IMR-90 (cell line): ENCODE results near the gene TDRD3. TPM values are rescaled to one million over a fixed set of nuclear protein-coding genes. Genes with fewer than 3 reads are reported as not detected.

Experiments used
- ATAC-seq: fragments of 200-7000 bp; cut with Tn5 transposase; 2 replicates; pipeline ENCODE4 v1.9.1; 2020; ENCODE audit warnings: low read depth, mild to moderate bottlenecking, moderate library complexity
- BruUV-seq: library from RNA; stranded (reverse); fragments of 400-500 nt; replicated peaks from 2 replicates; lab custom pipeline; 2021; lab: Mats Ljungman, UMichigan
- CTCF ChIA-PET: fragments of 300-600 bp; formaldehyde crosslinking; extraction: SDS; loops from one replicate; lab custom pipeline; 2021; ENCODE audit warnings: antibody characterized with exemption; lab: Yijun Ruan, JAX
- POLR2A ChIA-PET: fragments of 300-600 bp; sonication (Branson Sonifier 250); formaldehyde crosslinking; loops from one replicate; lab custom pipeline; 2022; ENCODE audit warnings: antibody characterized with exemption; ENCODE audit not compliant: unreplicated experiment; lab: Charles Lee
- DNase-seq: peaks from one replicate; pipeline ENCODE4 v3.0.0; 2013
- H2AFZ ChIP-seq: replicated peaks from 2 replicates; pipeline ENCODE3; 2013; ENCODE audit warnings: low read length, mild to moderate bottlenecking; ENCODE audit not compliant: poor library complexity
- H2AK5ac ChIP-seq: 2 replicates; pipeline ENCODE4 v1.6.1; 2013; ENCODE audit warnings: low read depth, low read length, inconsistent platforms
- H2AK9ac ChIP-seq: replicated peaks from 2 replicates; pipeline ENCODE3; 2013; ENCODE audit warnings: mild to moderate bottlenecking, low read depth, low read length, moderate library complexity; ENCODE audit not compliant: poor library complexity
- H2BK120ac ChIP-seq: 2 replicates; pipeline ENCODE4 v1.6.1; 2013; ENCODE audit warnings: low read depth, low read length, inconsistent platforms
- H2BK15ac ChIP-seq: 3 replicates; pipeline ENCODE4 v1.6.1; 2013; ENCODE audit warnings: low read depth, low read length, inconsistent platforms
- H2BK20ac ChIP-seq: 2 replicates; pipeline ENCODE4 v1.6.1; 2013; ENCODE audit warnings: low read depth, mild to moderate bottlenecking, inconsistent platforms, low read length, moderate library complexity
- H2BK5ac ChIP-seq: 2 replicates; pipeline ENCODE4 v1.6.1; 2013; ENCODE audit warnings: mild to moderate bottlenecking, low read depth, low read length, inconsistent platforms; ENCODE audit not compliant: poor library complexity, severe bottlenecking
- H3K14ac ChIP-seq: replicated peaks from 2 replicates; pipeline ENCODE4 v1.6.1; 2013; ENCODE audit warnings: low read depth, low read length, inconsistent platforms
- H3K18ac ChIP-seq: 2 replicates; pipeline ENCODE4 v1.6.1; 2013; ENCODE audit warnings: low read depth, low read length, control low read depth
- H3K23ac ChIP-seq: 2 replicates; pipeline ENCODE4 v1.6.1; 2013; ENCODE audit warnings: low read depth, low read length, inconsistent platforms
- H3K27ac ChIP-seq: 2 replicates; pipeline ENCODE4 v1.5.1; 2013; ENCODE audit warnings: mild to moderate bottlenecking, control low read depth, low read length; ENCODE audit not compliant: insufficient read depth
- H3K27me3 ChIP-seq: 2 replicates; pipeline ENCODE4 v1.6.1; 2013; ENCODE audit warnings: low read length; ENCODE audit not compliant: control insufficient read depth, insufficient read depth
- H3K36me3 ChIP-seq: 2 replicates; pipeline ENCODE4 v1.6.1; 2013; ENCODE audit warnings: low read length, mixed read lengths; ENCODE audit not compliant: control insufficient read depth, insufficient read depth
- H3K4ac ChIP-seq: 2 replicates; pipeline ENCODE4 v1.6.1; 2013; ENCODE audit warnings: low read depth, low read length, inconsistent platforms
- H3K4me1 ChIP-seq: 2 replicates; pipeline ENCODE4 v1.6.1; 2013; ENCODE audit warnings: low read length, mixed read lengths; ENCODE audit not compliant: control insufficient read depth, insufficient read depth
- H3K4me2 ChIP-seq: 2 replicates; pipeline ENCODE4 v1.6.1; 2013; ENCODE audit warnings: low read depth, mild to moderate bottlenecking, control low read depth, low read length, moderate library complexity
- H3K4me3 ChIP-seq: 2 replicates; pipeline ENCODE4 v1.5.1; 2013; ENCODE audit warnings: low read depth, mild to moderate bottlenecking, control low read depth, low read length, moderate library complexity; ENCODE audit not compliant: insufficient read depth
- H3K56ac ChIP-seq: 2 replicates; pipeline ENCODE4 v1.6.1; 2013; ENCODE audit warnings: low read length, inconsistent platforms; ENCODE audit not compliant: insufficient read depth; ENCODE audit errors: extremely low read depth
- H3K79me1 ChIP-seq, 2 experiments: 2 replicates each; pipeline ENCODE4 v1.6.1; 2013; ENCODE audit warnings: low read length in 2 of 2, inconsistent platforms in 1 of 2, low read depth in 1 of 2
- H3K9ac ChIP-seq: 2 replicates; pipeline ENCODE4 v1.6.1; 2013; ENCODE audit warnings: low read depth, low read length, control low read depth
- H3K9me1 ChIP-seq: 2 replicates; pipeline ENCODE4 v1.6.1; 2013; ENCODE audit warnings: low read length, inconsistent platforms; ENCODE audit not compliant: insufficient read depth
- H3K9me3 ChIP-seq: 2 replicates; pipeline ENCODE4 v1.6.1; 2013; ENCODE audit warnings: low read length; ENCODE audit not compliant: control insufficient read depth, insufficient read depth
- H4K20me1 ChIP-seq: 2 replicates; pipeline ENCODE4 v1.6.1; 2013; ENCODE audit warnings: low read length, inconsistent platforms; ENCODE audit not compliant: insufficient read depth
- H4K5ac ChIP-seq: 2 replicates; pipeline ENCODE4 v1.6.1; 2013; ENCODE audit warnings: mild to moderate bottlenecking, low read depth, low read length, control low read depth
- H4K8ac ChIP-seq, 2 experiments: 2 replicates each; pipeline ENCODE4 v1.6.1; 2013; ENCODE audit warnings: low read depth in 2 of 2, low read length in 2 of 2, control low read depth in 1 of 2, inconsistent platforms in 1 of 2
- H4K91ac ChIP-seq: 2 replicates; pipeline ENCODE4 v1.6.1; 2013; ENCODE audit warnings: low read depth, low read length, inconsistent platforms; ENCODE audit not compliant: insufficient read depth
- BHLHE40 ChIP-seq: fragments of 150-350 bp; IDR thresholded peaks from 2 replicates; pipeline ENCODE4 v1.6.1; 2016; ENCODE audit warnings: mild to moderate bottlenecking, low read depth, low read length
- CEBPB ChIP-seq: IDR thresholded peaks from 2 replicates; pipeline ENCODE4 v1.6.1; 2012; ENCODE audit warnings: low read depth, low read length, improper control_type of control experiment
- CHD1 ChIP-seq: IDR thresholded peaks from 2 replicates; pipeline ENCODE4 v1.6.1; 2012; ENCODE audit warnings: low read depth, low read length, improper control_type of control experiment
- CTCF ChIP-seq: conservative IDR thresholded peaks from 2 replicates; pipeline ENCODE4 v1.5.1; 2012; ENCODE audit warnings: mild to moderate bottlenecking, low read depth, low read length, improper control_type of control experiment
- ELK1 ChIP-seq: fragments of 150-350 bp; IDR thresholded peaks from 2 replicates; pipeline ENCODE4 v1.6.1; 2016; ENCODE audit warnings: low read depth, mild to moderate bottlenecking, low read length, moderate library complexity, borderline replicate concordance
- FOS ChIP-seq: fragments of 150-350 bp; IDR thresholded peaks from 2 replicates; pipeline ENCODE4 v1.6.1; 2016; ENCODE audit warnings: low read depth, low read length
- MAFK ChIP-seq: IDR thresholded peaks from 2 replicates; pipeline ENCODE4 v1.6.1; 2012; ENCODE audit warnings: low read depth, low read length, improper control_type of control experiment
- MAZ ChIP-seq: IDR thresholded peaks from 2 replicates; pipeline ENCODE4 v1.6.1; 2012; ENCODE audit warnings: low read depth, mild to moderate bottlenecking, low read length, improper control_type of control experiment, moderate library complexity, borderline replicate concordance
- MXI1 ChIP-seq: IDR thresholded peaks from 2 replicates; pipeline ENCODE4 v1.6.1; 2012; ENCODE audit warnings: low read depth, mild to moderate bottlenecking, low read length, moderate library complexity, borderline replicate concordance
- NFE2L2 ChIP-seq: fragments of 150-350 bp; IDR thresholded peaks from 2 replicates; pipeline ENCODE4 v1.6.1; 2016; ENCODE audit warnings: low read depth, mild to moderate bottlenecking, low read length
- POLR2A ChIP-seq: IDR thresholded peaks from 2 replicates; pipeline ENCODE4 v1.6.1; 2012; ENCODE audit warnings: mild to moderate bottlenecking, low read depth, low read length
- RAD21 ChIP-seq: IDR thresholded peaks from 2 replicates; pipeline ENCODE4 v1.6.1; 2012; ENCODE audit warnings: low read length, improper control_type of control experiment
- RCOR1 ChIP-seq: IDR thresholded peaks from 2 replicates; pipeline ENCODE4 v1.6.1; 2012; ENCODE audit warnings: mild to moderate bottlenecking, low read length, improper control_type of control experiment; ENCODE audit not compliant: insufficient replicate concordance
- RFX5 ChIP-seq: IDR thresholded peaks from 2 replicates; pipeline ENCODE4 v1.8.0; 2012; ENCODE audit warnings: low read depth, mild to moderate bottlenecking, low read length, moderate library complexity
- SMC3 ChIP-seq: fragments of 150-350 bp; IDR thresholded peaks from 2 replicates; pipeline ENCODE4 v1.6.1; 2016; ENCODE audit warnings: low read depth, mild to moderate bottlenecking, antibody characterized with exemption, low read length, moderate library complexity
- WGBS, 2 experiments: methylation state at CpG; one replicate each; pipeline versions ENCODE4 v1.1.5 to v1.1.7; 2013; ENCODE audit warnings: missing lambda C conversion rate in 2 of 2; ENCODE audit not compliant: insufficient read length in 1 of 2; ENCODE audit errors: extremely low coverage in 2 of 2; 5-methylcytosine and 5-hydroxymethylcytosine counted together
- dilution Hi-C: fragments of 300-500 bp; cut with HindIII; formaldehyde crosslinking; loops from one replicate; pipeline ENCODE4 v1.14.3; 2018; ENCODE audit warnings: low sequenced_read_pairs; ENCODE audit not compliant: unreplicated experiment
- in situ Hi-C: fragments of 300-500 bp; cut with MboI; formaldehyde crosslinking; loops from 3 replicates; pipeline ENCODE4 v1.14.3; 2019; ENCODE audit warnings: low sequenced_read_pairs, inconsistent platforms, mixed read lengths
- intact Hi-C: fragments of 100-400 bp; cut with micrococcal nuclease; formaldehyde crosslinking; loops from 2 replicates; pipeline ENCODE4 v1.10.0; 2022
- polyA plus RNA-seq, 3 experiments: library from polyadenylated mRNA; depleted of rRNA; stranded (reverse); fragments of >200 nt; gene quantifications; 2 replicates each; pipeline ENCODE4 v1.2.3, GENCODE V29; 2012; ENCODE audit warnings: low replicate concordance in 1 of 3
- total RNA-seq: library from RNA; depleted of rRNA; stranded (reverse); fragments of >200 nt; gene quantifications from 2 replicates; pipeline ENCODE4 v1.2.3, GENCODE V29; 2012

TDRD3 gene
- total and polyA plus RNA-seq, 2 of the 4 experiments (the other 2 are of a cell fraction): 3.9 to 12.0 TPM

- no CpG with 5 or more reads among the region's 4 CpGs for WGBS, 2 experiments
- no peak overlapping the region for H3K18ac ChIP-seq
Measured at GRCh38 chr13:60608954-60609353, 211.9 kb downstream of the TDRD3 start.

More at GRCh38 chr13:60608954-60609353, 211.9 kb downstream of the TDRD3 start:
- Histone ChIP-seq H2BK20ac (no peak overlapping the region), H3K4me3 (no peak overlapping the region), H3K4me2 (no peak overlapping the region), H3K79me1 (no peaks in the 10 kb centered on the region), H4K20me1 (no peaks in the 10 kb centered on the region), H2BK5ac (no peak overlapping the region), H3K56ac (no peak overlapping the region), H3K9ac (no peak overlapping the region), H4K5ac (no peak overlapping the region), H3K36me3 (no peaks in the 10 kb centered on the region), H3K9me1 (no peaks in the 10 kb centered on the region), H3K27me3 (0 out of 2 replicates have a peak, but pooled peaks cover 3% of the 10 kb centered on the region), H2BK120ac (no peak overlapping the region), H4K8ac (no peak overlapping the region), H3K27ac (no peak overlapping the region), H2AFZ (no peak overlapping the region), H2AK5ac (no peak overlapping the region), H3K4ac (no peak overlapping the region), H3K23ac (no peak overlapping the region), H3K4me1 (no peaks in the 10 kb centered on the region), H4K91ac (no peak overlapping the region), H2AK9ac (no peak overlapping the region), H2BK15ac (no peak overlapping the region), H3K14ac (no peak overlapping the region), H3K9me3 (no peaks in the 10 kb centered on the region)
- TF ChIP-seq MAZ: no peak
- TF ChIP-seq RCOR1: no peak
- no peak for TF ChIP-seq FOS
- TF ChIP-seq SMC3: no peak
- TF ChIP-seq MXI1: no peak
- no peak for TF ChIP-seq MAFK
- TF ChIP-seq POLR2A: no peak
- no peak for TF ChIP-seq RAD21
- no peak for TF ChIP-seq RFX5
- TF ChIP-seq BHLHE40: no peak
- TF ChIP-seq ELK1: no peak
- no peak for TF ChIP-seq CTCF
- TF ChIP-seq CEBPB: no peak
- no peak for TF ChIP-seq CHD1
- no peak for TF ChIP-seq NFE2L2
- ATAC-seq (no peak), DNase-seq (no peak)
- intact Hi-C loops: no loop called here
- in situ Hi-C loops: no loop called here
- ChIA-PET POLR2A (no interaction called here), CTCF (no interaction called here)
- dilution Hi-C loops: no loop called here
- BruUV-seq: no TSS peak
